GM19324 (cell line): Measurements from ENCODE around the gene RNF34.
"Not testable (repeated sequence)": the region's sequence is repeated elsewhere in the genome, so short reads cannot be mapped to it uniquely, and the experiment has no call there.

Experiments
- ATAC-seq: cut with Tn5 transposase; IDR thresholded peaks from one replicate; pipeline ENCODE4 v1.9.1; 2021; ENCODE audit warnings: mild to moderate bottlenecking, moderate library complexity; ENCODE audit not compliant: unreplicated experiment, low FRiP score

The RNF34 gene, protein sequence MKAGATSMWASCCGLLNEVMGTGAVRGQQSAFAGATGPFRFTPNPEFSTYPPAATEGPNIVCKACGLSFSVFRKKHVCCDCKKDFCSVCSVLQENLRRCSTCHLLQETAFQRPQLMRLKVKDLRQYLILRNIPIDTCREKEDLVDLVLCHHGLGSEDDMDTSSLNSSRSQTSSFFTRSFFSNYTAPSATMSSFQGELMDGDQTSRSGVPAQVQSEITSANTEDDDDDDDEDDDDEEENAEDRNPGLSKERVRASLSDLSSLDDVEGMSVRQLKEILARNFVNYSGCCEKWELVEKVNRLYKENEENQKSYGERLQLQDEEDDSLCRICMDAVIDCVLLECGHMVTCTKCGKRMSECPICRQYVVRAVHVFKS

GRCh38 chr12:121399391-121400331 lies at the start of gene RNF34:
Gene RNF34 (plus strand): TSS chr12:121400118. CDS start chr12:121400213, 95 bp downstream.
- peak; percentile 94 for ATAC-seq

DNA sequence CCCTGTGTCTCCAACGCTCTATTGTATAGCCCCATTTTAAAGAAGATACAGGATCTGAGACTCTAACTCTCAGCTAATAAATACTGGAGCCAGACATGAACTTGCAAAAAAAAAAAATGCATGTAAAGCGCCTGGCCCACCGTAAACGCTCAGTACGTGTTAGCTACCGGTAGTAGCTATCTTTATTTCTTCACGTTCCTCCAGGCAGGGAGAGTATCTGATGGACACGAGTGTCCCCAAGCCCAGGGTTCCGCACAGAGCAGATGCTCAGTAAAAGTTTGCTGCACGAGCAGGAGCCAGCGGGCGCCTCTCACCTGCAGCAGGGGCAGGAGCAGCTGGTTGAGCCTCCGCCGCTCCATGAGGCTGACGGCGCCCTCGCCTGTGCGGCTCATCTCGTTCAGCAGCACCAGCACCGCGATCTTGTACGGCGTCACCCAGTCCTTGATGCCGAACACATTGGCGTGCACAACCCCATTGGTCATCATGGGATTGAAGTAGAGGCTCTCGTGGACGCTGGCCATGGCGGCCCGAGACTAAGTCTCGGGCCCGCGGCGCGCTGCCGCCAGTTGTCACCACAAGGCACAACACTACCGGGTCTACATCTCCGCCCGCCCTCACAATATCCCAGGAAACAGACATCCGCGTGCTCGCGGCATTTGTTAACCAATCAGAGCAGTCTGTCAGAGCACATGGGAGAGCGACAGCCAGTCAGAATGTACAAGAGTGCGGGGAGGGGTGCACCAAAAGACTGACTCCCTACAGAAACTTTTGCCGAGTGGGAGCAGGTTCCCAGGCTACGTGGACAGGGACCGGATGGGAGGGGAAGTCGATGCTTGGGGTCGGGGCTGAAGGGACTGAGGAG lies 47.9 kb upstream of the RNF34 start, which contains the start of gene ANAPC5:
TSS of gene ANAPC5 (minus strand) at position 592 of the 862 bp plus-strand sequence. CDS start at position 521, 71 bp downstream.
- peak; percentile 96 for ATAC-seq

- no peak for ATAC-seq
These were observed 47.3 kb upstream of the RNF34 start for GRCh38 chr12:121352682-121353018.

GRCh38 chr12:121355818-121356217 lies 44.1 kb upstream of the RNF34 start:
- ATAC-seq: no peak

DNA sequence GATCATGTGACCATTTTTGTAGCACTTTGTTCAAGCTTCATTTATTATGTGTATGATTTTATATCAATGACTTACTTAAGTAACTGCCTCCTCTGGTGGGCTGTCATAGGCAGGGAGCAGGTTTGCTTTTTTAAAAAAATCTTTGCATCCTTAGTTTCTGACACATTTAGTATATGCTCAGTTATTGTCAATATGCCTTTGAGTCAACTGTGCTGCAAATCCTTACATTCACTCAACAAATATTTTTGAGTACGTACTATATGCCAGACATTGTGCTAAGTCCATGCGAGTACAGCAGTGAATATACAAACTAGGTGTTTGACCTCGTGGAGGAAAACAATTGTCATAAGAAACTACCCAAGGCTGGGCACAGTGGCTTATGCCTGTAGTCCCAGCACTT lies 43.3 kb upstream of the RNF34 start:
- no peak for ATAC-seq

DNA sequence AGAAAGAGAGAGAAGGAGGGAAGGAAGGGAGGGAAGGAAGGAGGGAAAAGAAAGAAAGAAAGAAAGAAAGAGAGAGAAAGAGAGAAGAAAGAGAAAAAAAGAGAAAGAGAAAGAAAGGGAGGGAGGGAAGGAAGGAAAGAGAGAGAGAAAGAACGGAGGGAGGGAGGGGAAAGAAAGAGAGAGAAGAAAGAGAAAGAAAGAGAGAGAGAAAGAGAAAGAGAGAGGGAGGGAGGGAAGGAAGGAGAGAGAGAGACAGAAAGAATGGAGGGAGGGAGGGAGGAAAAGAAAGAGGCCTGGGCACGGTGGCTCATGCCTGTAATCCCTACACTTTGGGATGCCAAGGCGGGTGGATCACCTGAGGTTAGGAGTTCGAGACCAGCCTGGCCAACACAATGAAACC lies 42.6 kb upstream of the RNF34 start:
- no peak for ATAC-seq

GRCh38 chr12:121358073-121358472 lies 41.8 kb upstream of the RNF34 start:
- ATAC-seq: no peak

DNA sequence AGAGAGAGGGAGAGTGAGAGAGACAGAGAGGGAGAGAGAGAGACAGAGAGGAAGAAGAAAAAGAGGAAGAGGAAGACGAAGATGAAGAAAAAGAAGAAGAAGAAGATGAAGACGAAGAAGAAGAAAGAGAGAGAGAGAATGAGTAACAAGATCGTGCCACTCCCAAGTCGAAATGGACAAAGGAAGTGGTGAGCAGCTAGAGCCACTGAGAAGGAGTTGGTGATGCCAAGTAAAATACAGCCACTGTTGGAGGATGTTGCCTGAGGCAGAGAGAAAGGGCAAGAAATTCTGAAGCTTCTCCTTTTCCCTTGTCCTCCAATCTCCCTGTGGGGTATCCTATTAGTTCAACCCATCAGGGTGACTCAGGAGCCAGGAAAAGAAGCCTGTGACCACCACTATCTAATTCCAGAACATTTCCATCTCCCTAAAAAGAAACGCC lies 35.2 kb upstream of the RNF34 start:
- ATAC-seq: no peak

DNA sequence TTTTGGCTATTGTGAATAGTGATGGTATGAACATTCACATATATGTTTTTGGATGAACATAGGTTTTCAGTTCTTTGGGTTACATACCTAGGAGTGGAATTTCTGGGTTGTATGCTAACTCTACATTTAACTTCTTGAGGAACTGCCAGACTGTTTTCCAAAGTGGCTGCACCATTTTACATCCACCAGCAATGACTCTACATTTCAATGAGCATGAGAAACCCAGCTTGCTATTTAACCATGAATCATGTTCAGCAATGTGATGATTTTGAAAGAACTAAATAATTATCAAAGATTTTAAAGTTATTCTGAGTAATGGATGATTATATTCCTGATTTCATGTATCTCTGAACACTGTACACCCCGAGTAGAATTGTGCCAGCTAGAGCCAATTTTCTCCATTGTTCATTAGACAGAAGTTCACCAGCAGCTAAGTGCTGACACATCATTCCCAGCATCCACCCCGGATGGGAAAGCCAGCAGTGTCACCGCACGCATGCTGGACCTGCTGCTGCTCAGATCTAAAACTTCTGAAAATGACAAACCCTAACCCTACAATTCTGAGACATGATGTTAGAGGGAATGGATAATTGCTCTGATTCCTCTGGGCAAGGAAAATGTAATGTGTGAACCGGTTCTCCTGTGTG lies 34.4 kb upstream of the RNF34 start:
- ATAC-seq: no peak

DNA sequence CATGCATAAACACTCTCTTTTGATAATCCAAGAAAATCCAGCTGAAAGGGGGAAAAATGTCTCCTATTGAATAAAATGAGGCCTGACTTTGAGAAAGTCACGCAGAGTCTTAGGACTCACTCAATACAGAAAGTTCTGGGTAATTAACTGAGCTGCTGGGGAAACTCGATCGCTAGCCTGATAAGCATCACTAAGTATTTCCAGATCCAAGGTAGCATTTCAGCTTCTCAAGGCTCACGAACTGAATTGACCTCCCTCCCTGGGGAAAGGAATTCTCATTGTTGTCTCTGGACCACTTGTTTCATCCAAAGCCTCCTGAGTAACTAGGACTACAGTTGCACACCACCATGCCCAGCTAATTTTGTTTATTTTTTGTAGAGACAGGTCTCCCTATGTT lies 33.9 kb upstream of the RNF34 start:
- ATAC-seq: no peak

- ATAC-seq: no peak
These were observed 28.5 kb upstream of the RNF34 start for GRCh38 chr12:121371404-121371803.

DNA sequence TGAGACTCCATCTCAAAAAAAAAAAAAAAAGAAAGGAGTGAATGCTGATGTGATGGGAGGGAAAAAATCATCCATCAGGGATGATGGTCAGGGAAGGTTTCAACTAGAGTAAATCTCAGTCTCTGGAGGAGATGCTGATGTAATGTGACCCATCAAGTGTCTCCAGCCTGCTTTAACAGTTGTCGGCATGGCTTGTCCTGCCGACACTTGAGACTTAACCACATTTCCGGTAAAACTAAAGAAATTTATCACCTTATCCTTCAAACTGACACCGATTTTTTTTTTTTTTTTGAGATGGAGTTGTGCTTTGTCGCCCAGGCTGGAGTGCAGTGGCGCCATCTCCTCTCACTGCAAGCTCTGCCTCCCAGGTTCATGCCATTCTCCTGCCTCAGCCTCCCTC lies 26.2 kb upstream of the RNF34 start:
- no peak for ATAC-seq

GRCh38 chr12:121374336-121374735 lies 25.6 kb upstream of the RNF34 start:
- ATAC-seq: not testable (repeated sequence)

GRCh38 chr12:121374945-121375584 lies 24.9 kb upstream of the RNF34 start:
- ATAC-seq: not testable (repeated sequence)

GRCh38 chr12:121376754-121377697 lies 22.9 kb upstream of the RNF34 start:
- ATAC-seq: no peak

- ATAC-seq: no peak
These were observed 21.2 kb upstream of the RNF34 start for GRCh38 chr12:121378736-121379135.

DNA sequence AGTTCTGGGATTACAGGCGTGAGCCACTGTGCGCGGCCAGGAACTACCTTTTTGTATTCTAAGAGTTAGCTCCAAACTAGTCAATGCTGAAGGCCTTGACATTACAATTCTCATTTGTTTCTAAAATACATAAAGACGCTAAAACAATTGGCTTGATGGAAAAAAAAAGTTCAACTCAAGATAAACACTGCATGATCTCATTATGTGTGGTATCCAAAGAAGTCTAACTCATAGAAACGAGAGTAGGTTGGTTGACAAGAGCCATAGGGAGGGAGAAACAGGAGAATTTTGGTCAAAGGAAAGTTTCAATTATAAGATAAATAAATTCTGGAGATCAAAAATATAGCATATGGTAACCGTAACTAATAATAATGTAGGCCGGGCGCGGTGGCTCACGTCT lies 20.0 kb upstream of the RNF34 start:
- ATAC-seq: no peak

GRCh38 chr12:121383601-121384021 lies 16.3 kb upstream of the RNF34 start:
- ATAC-seq: no peak
